Activated CD4-positive, CD25-positive, alpha-beta regulatory T cell treated with anti-CD3 and anti-CD28 coated beads, Interleukin-2, amount 50 U/mL, for 16 hours (primary cell): Measurements from ENCODE around the gene STEAP3.

Experiments
- DNase-seq: peaks from one replicate; pipeline ENCODE4 v3.0.0-alpha.2; 2020; ENCODE audit warnings: low read depth, low spot score

STEAP3 gene

GRCh38 chr2:119293900-119294299 is 70.3 kb downstream of the STEAP3 start:
- DNase-seq, result no peak

GRCh38 chr2:119294671-119295070 is 71.0 kb downstream of the STEAP3 start:
- DNase-seq, result no peak

- no peak for DNase-seq
These were observed 72.2 kb downstream of the STEAP3 start for GRCh38 chr2:119295688-119296375.

- no peak for DNase-seq
These were observed 77.8 kb downstream of the STEAP3 start for GRCh38 chr2:119301413-119301812.

GRCh38 chr2:119304847-119305246 is 81.2 kb downstream of the STEAP3 start:
- DNase-seq, result no peak

- DNase-seq, result no peak
These were observed 82.0 kb downstream of the STEAP3 start for GRCh38 chr2:119305497-119306195.

- no peak for DNase-seq
These were observed 82.6 kb downstream of the STEAP3 start for GRCh38 chr2:119306196-119306590.

GRCh38 chr2:119307419-119308140 is 83.9 kb downstream of the STEAP3 start:
- no peak for DNase-seq

GRCh38 chr2:119308793-119309330 is 85.2 kb downstream of the STEAP3 start:
- no peak for DNase-seq

GRCh38 chr2:119311371-119311770 is 87.7 kb downstream of the STEAP3 start:
- DNase-seq, result no peak

- DNase-seq, result no peak
These were observed 88.2 kb downstream of the STEAP3 start for GRCh38 chr2:119311831-119312230.
